Measurements from ENCODE around the gene WDR86.

WDR86 gene

GRCh38 chr7:151398446-151399304, 11.2 kb downstream of the WDR86 start:
- TF ChIP-seq ZFX (IDR thresholded peaks at IDR 0.05) (no peak), CTCF (conservative IDR thresholded peaks at IDR 0.05) (no peak)
- no peak overlapping the region for H3K27ac ChIP-seq

GRCh38 chr7:151397026-151397425, 12.8 kb downstream of the WDR86 start:
- H3K27ac ChIP-seq, result no peak overlapping the region
- no peak for TF ChIP-seq ZFX (IDR thresholded peaks at IDR 0.05)
- TF ChIP-seq CTCF (conservative IDR thresholded peaks at IDR 0.05), result no peak

- no peak for TF ChIP-seq ZFX (IDR thresholded peaks at IDR 0.05)
- no peak for TF ChIP-seq CTCF (conservative IDR thresholded peaks at IDR 0.05)
- H3K27ac ChIP-seq, result no peak overlapping the region
Measured at GRCh38 chr7:151396328-151396970, 13.4 kb downstream of the WDR86 start.

GRCh38 chr7:151395036-151395367, 14.8 kb downstream of the WDR86 start:
- TF ChIP-seq CTCF (conservative IDR thresholded peaks at IDR 0.05), result no peak
- no peak for TF ChIP-seq ZFX (IDR thresholded peaks at IDR 0.05)
- H3K27ac ChIP-seq, result no peak overlapping the region

- H3K27ac ChIP-seq, result no peak overlapping the region
- no peak for TF ChIP-seq ZFX (IDR thresholded peaks at IDR 0.05)
- TF ChIP-seq CTCF (conservative IDR thresholded peaks at IDR 0.05), result no peak
Measured at GRCh38 chr7:151394076-151395035, 15.5 kb downstream of the WDR86 start.

- H3K27ac ChIP-seq, result no peak overlapping the region
- TF ChIP-seq ZFX (IDR thresholded peaks at IDR 0.05), result no peak
- no peak for TF ChIP-seq CTCF (conservative IDR thresholded peaks at IDR 0.05)
Measured at GRCh38 chr7:151393031-151393977, 16.5 kb downstream of the WDR86 start.
